Measurements from ENCODE around the gene ESF1. TPM values are rescaled to one million over a fixed set of nuclear protein-coding genes. Genes with fewer than 3 reads are reported as not detected.

ESF1 gene
- total RNA-seq, 1 donor from 2014 or later: 9.0 TPM

GRCh38 chr20:13822459-13822858 lies 37.7 kb upstream of the ESF1 start:
- Mint-ChIP-seq H3K9me3 (ENCODE audit: low read depth) (no peaks in the 10 kb centered on the region), H3K27ac (ENCODE audit: unreplicated experiment) (no peak overlapping the region), H3K4me3 (ENCODE audit: unreplicated experiment) (no peak overlapping the region), H3K4me1 (ENCODE audit: low read depth) (no peaks in the 10 kb centered on the region), H3K36me3 (ENCODE audit: low read depth) (peaks cover 8% of the 10 kb centered on the region), H3K27me3 (ENCODE audit: low read depth) (peaks cover 6% of the 10 kb centered on the region)
- no peak for DNase-seq (ENCODE audit: low spot score)
- peak; percentile 23 for TF ChIP-seq CTCF (IDR thresholded peaks at IDR 0.05)

DNA sequence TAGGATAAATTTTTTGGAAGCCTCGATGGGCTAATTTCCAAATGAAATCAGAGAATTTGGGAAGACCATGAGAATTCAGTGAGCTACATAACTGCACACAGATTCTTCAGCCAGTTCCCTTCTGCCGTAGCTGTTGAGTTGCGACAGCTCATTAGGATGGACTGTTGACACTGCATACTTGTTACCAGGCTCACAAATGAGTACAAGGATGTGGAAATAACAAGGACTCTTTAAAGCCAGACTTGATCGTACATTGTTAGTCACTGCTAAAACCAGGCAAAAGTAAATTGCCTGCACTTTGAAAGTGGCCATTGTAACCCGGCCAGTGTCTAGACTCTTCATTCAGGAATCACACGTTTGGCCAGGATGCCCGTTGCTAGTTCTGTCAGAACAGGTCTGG lies 37.2 kb upstream of the ESF1 start:
- TF ChIP-seq CTCF (IDR thresholded peaks at IDR 0.05): no peak
- H3K27me3 Mint-ChIP-seq (ENCODE audit: low read depth): peaks cover 4% of the 10 kb centered on the region
- H3K4me1 Mint-ChIP-seq (ENCODE audit: low read depth): no peaks in the 10 kb centered on the region
- H3K4me3 Mint-ChIP-seq (ENCODE audit: unreplicated experiment): no peak overlapping the region
- H3K9me3 Mint-ChIP-seq (ENCODE audit: low read depth): no peaks in the 10 kb centered on the region
- H3K36me3 Mint-ChIP-seq (ENCODE audit: low read depth): peaks cover 9% of the 10 kb centered on the region
- H3K27ac Mint-ChIP-seq (ENCODE audit: unreplicated experiment): no peak overlapping the region
- no peak for DNase-seq (ENCODE audit: low spot score)

DNA sequence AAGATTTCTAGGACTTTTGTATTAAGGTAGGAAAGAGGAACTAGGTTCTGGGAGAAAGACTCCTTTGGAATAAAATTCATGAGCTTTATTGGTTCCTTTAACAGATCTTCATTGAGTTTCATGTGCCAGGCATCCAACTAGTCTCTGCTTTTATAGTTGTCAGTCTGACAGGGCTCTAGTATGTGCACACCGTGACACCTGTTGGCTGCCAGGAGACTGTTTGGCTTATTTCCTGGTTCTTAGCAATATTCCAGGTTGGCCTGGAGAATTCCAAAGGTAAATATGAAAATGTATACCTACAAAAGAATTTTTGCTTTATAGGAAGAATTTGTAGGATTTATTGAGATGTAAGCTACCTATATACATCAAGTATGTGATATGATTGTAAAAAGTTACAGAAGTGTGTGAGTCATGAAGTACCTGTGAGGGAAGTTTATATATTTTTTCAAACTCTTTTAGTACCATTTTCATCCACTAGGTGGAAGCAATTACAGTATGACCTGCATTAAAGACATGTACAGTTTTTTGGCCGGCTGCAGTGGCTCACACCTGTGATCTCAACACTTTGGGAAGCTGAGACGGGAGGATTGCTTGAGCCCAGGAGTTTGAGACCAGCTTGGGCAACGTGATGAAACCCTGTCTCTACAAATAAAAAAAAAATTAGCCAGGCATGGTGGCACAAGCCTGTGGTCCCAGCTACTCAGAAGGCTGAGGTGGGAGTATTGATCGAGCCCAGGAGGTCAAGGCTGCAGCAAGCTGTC lies 35.3 kb upstream of the ESF1 start:
- peaks cover 18% of the 10 kb centered on the region for H3K36me3 Mint-ChIP-seq (ENCODE audit: low read depth)
- H3K4me3 Mint-ChIP-seq (ENCODE audit: unreplicated experiment): no peak overlapping the region
- no peak for DNase-seq (ENCODE audit: low spot score)
- peaks cover 7% of the 10 kb centered on the region for H3K4me1 Mint-ChIP-seq (ENCODE audit: low read depth)
- H3K27me3 Mint-ChIP-seq (ENCODE audit: low read depth): no peaks in the 10 kb centered on the region
- H3K27ac Mint-ChIP-seq (ENCODE audit: unreplicated experiment): no peak overlapping the region
- peak; percentile 88 for TF ChIP-seq CTCF (IDR thresholded peaks at IDR 0.05)
- no peaks in the 10 kb centered on the region for H3K9me3 Mint-ChIP-seq (ENCODE audit: low read depth)

DNA sequence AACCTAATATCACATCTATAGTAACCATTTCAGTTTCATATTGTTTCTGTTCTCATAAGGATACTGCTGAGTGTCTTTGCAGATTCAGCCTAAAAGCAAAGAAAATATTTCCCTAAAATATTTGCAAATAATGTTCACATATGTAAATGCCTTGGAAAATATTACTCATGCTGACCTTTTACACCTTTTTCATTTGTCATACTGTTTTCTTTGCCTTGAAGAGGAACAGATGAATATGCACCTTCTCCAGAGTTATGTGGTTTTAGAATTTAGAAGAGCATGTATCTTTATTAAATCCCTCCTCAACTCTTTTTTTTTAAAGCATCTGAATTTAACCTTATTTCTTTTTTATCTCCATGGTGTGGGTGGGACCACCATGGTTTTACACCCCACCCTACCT lies 32.6 kb upstream of the ESF1 start:
- peaks cover 7% of the 10 kb centered on the region for H3K4me1 Mint-ChIP-seq (ENCODE audit: low read depth)
- no peak for TF ChIP-seq CTCF (IDR thresholded peaks at IDR 0.05)
- no peak overlapping the region for H3K4me3 Mint-ChIP-seq (ENCODE audit: unreplicated experiment)
- H3K27ac Mint-ChIP-seq (ENCODE audit: unreplicated experiment): no peak overlapping the region
- no peak for DNase-seq (ENCODE audit: low spot score)
- H3K9me3 Mint-ChIP-seq (ENCODE audit: low read depth): no peaks in the 10 kb centered on the region
- no peaks in the 10 kb centered on the region for H3K27me3 Mint-ChIP-seq (ENCODE audit: low read depth)
- peaks cover 24% of the 10 kb centered on the region for H3K36me3 Mint-ChIP-seq (ENCODE audit: low read depth)

DNA sequence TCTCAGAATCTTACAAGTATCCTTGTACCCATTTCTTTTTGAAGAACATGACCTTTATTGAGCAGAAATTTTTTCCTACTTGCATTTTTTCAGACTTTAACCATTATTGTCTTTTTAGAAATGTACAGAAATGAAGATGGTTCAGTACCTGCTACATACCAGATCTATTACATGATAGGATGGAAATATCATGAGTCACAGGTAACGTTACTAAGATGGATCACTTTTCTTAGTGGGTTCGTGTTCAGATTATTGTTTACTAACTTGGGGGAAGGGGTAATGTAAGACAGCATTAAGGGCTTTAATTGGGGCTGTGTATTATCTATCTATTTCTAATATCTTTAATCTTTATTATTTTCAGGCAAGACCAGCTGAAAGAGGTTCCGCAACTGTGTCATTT lies 32.0 kb upstream of the ESF1 start:
- no peaks in the 10 kb centered on the region for H3K9me3 Mint-ChIP-seq (ENCODE audit: low read depth)
- no peak overlapping the region for H3K27ac Mint-ChIP-seq (ENCODE audit: unreplicated experiment)
- H3K4me1 Mint-ChIP-seq (ENCODE audit: low read depth): peaks cover 7% of the 10 kb centered on the region
- no peaks in the 10 kb centered on the region for H3K27me3 Mint-ChIP-seq (ENCODE audit: low read depth)
- no peak for TF ChIP-seq CTCF (IDR thresholded peaks at IDR 0.05)
- DNase-seq (ENCODE audit: low spot score): no peak
- H3K4me3 Mint-ChIP-seq (ENCODE audit: unreplicated experiment): no peak overlapping the region
- peaks cover 27% of the 10 kb centered on the region for H3K36me3 Mint-ChIP-seq (ENCODE audit: low read depth)

Measured in chondrocyte (in vitro differentiated cells).